ENCODE results near the gene ATXN1. TPM values are rescaled to one million over a fixed set of nuclear protein-coding genes. Genes with fewer than 3 reads are reported as not detected.

ATXN1 gene
- total RNA-seq, 1 donor from 2014 or later, result 62.7 TPM

- intact Hi-C loops (cut with micrococcal nuclease), result loop anchor here (1.0 to 10.0 kb wide), 7 partner anchors 8 to 753 kb away; no protein-coding TSS in a partner anchor
Observed at GRCh38 chr6:16331384-16332174, 429.7 kb downstream of the ATXN1 start.

GRCh38 chr6:16329233-16329632 lies 432.0 kb downstream of the ATXN1 start:
- intact Hi-C loops (cut with micrococcal nuclease), result no loop called here

DNA sequence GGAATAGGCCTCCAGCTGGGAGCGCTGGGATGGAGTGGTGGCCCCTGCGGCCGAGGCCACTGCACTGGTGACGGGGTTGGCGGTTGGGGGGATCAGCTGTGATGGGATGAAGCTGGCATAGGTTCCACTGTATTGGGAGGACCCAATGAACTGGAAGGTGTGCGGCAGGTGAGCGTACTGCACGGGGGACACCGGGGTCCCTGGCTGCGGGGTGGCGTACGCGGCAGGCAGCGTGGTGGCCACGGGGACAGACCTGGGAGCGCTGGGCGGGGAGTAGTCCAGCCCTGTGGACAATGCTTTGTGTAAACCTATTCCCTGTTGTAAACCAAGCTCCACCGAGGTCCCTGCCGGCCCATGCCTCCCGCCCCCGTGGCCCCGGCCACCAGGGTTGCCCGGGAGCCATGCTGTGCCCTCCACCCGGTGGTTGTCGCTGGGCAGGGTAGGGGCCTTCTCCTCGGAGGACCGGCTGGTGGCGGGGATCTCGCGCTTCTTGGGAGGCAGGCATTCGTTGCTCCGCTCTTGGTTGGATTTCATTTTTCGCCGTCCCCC lies 433.4 kb downstream of the ATXN1 start:
- intact Hi-C loops (cut with micrococcal nuclease), result no loop called here

DNA sequence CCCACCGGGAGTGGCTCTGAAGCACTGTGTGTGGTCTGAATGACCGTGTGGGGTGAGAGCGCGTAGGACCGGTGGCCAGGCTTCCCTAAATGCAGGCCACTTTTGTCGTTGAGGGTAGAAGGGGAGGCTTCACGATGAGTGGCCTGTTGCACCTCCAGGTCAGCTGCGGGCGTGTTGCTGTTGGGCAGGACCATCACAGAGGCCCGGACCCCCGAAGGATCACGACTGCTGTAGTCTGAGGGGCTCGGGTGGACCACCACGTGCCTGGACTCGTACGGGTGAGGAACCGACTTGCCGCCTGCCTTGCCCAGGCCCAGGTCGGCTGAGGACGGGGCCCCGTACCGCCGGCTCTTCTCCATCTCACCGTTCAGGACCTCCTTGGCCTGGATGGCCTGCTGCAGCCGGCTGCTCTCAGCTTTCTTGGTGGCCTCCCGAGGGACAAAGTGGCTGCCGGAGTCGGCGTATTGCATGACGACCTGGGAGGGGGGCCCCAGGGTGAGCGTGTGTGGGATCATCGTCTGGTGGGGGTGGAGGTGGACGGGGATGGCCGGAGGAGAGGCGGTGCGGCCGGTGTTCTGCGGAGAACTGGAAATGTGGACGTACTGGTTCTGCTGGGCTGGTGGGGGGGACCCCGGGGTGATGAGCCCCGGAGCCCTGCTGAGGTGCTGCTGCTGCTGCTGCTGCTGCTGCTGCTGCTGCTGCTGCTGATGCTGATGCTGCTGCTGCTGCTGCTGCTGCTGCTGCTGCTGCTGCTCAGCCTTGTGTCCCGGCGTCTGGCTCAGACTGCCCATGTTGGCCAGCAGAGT lies 434.1 kb downstream of the ATXN1 start:
- intact Hi-C loops (cut with micrococcal nuclease), result no loop called here

DNA sequence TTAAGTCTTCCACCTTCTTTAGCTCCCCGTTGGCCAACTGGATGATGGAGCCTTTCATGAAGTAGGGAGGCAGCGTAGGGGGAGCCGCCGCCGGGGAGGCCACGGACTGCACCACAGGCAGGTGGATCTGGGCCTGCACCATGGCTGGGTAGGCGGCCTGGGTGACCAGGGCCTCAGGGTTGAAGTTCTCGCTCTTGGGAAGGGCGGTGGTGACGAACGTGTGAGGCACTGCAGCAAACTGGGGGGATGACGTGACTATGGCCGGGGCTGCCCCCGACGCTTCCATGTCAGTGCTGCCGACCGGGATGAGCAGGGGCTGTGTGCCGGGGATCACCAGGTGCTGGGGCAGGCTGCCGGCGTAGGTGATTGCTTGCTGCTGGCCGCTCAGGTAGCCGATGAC lies 434.7 kb downstream of the ATXN1 start:
- intact Hi-C loops (cut with micrococcal nuclease), result no loop called here

- intact Hi-C loops (cut with micrococcal nuclease), result loop anchor here (5.0 kb wide), 4 partner anchors 98 to 1077 kb away; partner anchors contain the start of genes JARID2 and MYLIP
Observed at GRCh38 chr6:16324606-16325225, 436.5 kb downstream of the ATXN1 start.

GRCh38 chr6:16324184-16324583 lies 437.1 kb downstream of the ATXN1 start:
- intact Hi-C loops (cut with micrococcal nuclease), result loop anchor here (5.0 kb wide), 4 partner anchors 98 to 1077 kb away; partner anchors contain the start of genes JARID2 and MYLIP

- intact Hi-C loops (cut with micrococcal nuclease), result loop anchor here (1.0 to 5.0 kb wide), 6 partner anchors 9 to 1075 kb away; partner anchors contain the start of genes ATXN1, JARID2 and MYLIP
Observed at GRCh38 chr6:16322666-16323312, 438.5 kb downstream of the ATXN1 start.

- intact Hi-C loops (cut with micrococcal nuclease), result loop anchor here (1.0 to 5.0 kb wide), 6 partner anchors 100 to 1075 kb away; partner anchors contain the start of genes ATXN1, JARID2 and MYLIP
Observed at GRCh38 chr6:16321826-16322225, 439.4 kb downstream of the ATXN1 start.

GRCh38 chr6:16321341-16321710 lies 439.9 kb downstream of the ATXN1 start:
- intact Hi-C loops (cut with micrococcal nuclease), result loop anchor here (2.0 to 5.0 kb wide), 5 partner anchors 101 to 1074 kb away; partner anchors contain the start of genes JARID2 and MYLIP

DNA sequence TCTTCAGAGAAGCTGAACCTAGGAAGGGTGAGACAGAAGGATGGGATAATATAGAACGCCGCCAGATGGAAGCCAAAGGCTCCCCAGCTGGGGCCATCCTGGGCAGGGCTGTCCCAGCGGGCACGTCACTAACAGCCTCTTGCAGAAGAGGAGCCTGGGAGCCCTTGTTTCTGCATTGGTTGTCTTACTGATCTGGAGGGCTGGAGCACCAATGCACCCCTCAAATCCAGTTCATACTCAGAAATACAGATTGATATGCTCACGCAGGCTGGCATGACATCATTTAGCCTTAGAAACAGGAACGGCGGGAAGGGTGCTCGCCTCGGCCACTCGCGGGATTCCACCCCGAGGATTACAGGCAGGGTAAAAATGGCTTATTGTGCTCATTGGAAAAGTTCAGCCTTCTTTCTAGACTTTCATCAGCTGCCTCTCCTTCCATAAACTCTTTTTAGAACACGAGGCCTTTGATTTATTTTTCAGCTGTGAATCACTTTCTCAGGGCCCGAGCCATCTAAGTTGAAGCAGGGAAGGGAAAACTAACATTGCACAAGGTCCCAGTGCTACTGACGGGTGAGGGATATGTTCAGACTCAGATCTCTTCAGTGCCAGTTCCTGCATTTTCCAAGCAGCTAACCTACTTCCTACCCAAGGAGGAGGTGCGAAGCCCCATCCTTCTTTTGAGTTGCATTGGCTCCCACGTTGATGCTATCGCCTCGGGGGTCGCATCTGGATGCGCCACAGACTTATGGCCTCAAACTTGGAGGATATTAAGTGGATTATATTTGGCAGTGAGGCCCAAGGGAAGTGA lies 440.5 kb downstream of the ATXN1 start:
- intact Hi-C loops (cut with micrococcal nuclease), result loop anchor here (2.0 to 5.0 kb wide), 5 partner anchors 102 to 1073 kb away; partner anchors contain the start of genes JARID2 and MYLIP

DNA sequence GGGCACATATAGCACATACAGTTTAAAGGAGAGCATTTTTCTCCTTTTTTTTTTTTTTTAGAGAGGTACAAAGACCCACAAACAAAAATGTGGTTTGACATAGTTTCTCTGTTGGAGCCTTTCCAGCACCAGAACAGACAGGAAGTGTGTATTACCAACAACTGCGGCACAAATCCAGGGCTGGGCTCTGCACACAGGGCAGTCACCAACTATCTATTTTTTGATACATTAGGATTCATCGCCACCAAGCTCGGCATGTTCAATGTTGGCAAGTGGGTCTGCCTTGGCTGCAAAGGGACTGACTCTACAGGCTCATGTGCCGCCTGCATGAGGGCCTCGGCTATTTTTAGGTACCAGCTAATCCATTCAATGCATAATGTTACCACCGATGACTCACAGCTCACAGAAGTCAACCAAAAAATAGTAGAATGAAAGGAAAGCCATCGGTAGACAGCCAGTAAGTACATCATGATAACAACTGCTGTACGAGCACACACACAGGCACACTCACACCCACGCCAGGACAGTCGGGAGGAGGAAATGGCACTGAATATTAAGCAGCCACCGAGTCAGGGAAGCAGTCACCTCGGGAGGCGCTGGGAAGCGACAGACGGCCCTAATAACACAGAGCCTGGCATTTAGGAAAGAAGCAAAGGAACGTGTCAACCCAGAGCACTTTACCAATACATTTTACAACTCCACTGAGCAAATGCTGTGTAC lies 441.3 kb downstream of the ATXN1 start:
- intact Hi-C loops (cut with micrococcal nuclease), result loop anchor here (2.0 to 5.0 kb wide), 5 partner anchors 102 to 1073 kb away; partner anchors contain the start of genes JARID2 and MYLIP

- intact Hi-C loops (cut with micrococcal nuclease), result no loop called here
Observed at GRCh38 chr6:16318953-16319720, 442.1 kb downstream of the ATXN1 start.

GRCh38 chr6:16318538-16318937 lies 442.7 kb downstream of the ATXN1 start:
- intact Hi-C loops (cut with micrococcal nuclease), result no loop called here

GRCh38 chr6:16316741-16317251 lies 444.5 kb downstream of the ATXN1 start:
- intact Hi-C loops (cut with micrococcal nuclease), result loop anchor here (2.0 kb wide), 1 partner anchor 14 kb away; no protein-coding TSS in a partner anchor

DNA sequence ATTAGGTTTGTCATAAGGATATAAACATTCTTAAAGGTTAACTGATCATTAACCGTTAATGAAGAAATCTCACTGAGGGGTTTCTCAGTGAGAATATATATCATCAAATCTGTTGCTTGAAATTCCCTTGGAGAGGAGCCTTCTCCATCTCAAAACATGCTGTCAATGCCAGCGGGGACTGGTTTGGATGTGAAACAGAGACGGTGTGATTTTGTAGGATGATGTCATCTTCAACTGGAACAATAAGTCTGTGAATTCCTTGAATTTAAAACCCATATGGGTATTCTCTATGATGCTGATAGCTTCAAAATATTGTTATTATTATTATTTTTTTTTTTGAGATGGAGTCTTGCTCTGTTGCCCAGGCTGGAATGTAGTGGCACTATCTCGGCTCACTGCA lies 447.0 kb downstream of the ATXN1 start:
- intact Hi-C loops (cut with micrococcal nuclease), result no loop called here

DNA sequence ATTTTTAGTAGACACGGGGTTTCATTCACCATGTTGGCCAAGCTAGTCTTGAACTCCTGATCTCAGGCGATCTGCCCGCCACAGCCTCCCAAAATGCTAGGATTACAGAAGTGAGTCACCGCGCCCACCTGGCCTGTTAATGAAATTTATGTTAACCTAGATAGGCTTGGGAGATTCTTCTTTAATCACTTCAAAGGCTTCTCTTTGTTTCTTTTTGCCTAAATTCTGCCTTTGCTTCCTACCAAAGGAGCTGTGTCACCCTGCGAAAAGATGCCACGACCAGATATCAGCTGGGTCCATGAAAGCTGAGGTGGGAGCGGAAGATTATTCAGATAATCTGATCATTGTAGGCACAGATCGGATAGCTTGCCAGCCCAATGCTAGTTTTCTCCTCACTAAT lies 447.5 kb downstream of the ATXN1 start:
- intact Hi-C loops (cut with micrococcal nuclease), result no loop called here

DNA sequence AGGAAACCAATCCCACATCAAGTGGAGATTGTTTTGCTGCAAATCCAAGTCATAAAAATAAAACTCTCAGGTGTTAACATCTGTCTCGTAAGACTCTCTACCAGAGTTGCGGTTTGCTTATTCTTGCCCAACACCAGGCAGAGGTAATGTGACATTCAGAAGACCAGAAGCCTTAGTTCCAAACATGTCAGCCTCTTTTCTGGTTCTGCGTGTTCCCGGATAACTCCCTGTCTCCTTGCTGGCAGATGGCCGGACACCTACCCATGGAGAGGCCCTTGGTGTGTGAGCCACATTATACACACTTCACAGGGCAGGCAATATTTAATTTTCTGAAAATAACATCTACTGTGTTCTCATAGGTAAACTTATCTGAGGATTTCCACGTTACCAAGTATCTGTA lies 449.5 kb downstream of the ATXN1 start:
- intact Hi-C loops (cut with micrococcal nuclease), result no loop called here
